CD4-positive, CD25-positive, alpha-beta regulatory T cell (primary cell): ENCODE measurements around the gene HIBCH. TPM values are rescaled to one million over a fixed set of nuclear protein-coding genes. Genes with fewer than 3 reads are reported as not detected.
"Not testable (repeated sequence)": the region's sequence is repeated elsewhere in the genome, so short reads cannot be mapped to it uniquely, and the experiment has no call there.

Experiments
- ATAC-seq, 2 donors: fragments of 150-1000 bp; cut with Tn5 transposase; one replicate each; pipeline ENCODE4 v1.10.0; 2021; ENCODE audit warnings: low read depth in 2 of 2, moderate number of reproducible peaks in 2 of 2, moderate library complexity in 1 of 2
- DNase-seq, 3 donors: peaks; one replicate each; pipeline versions ENCODE4 v3.0.0 to v3.0.0-alpha.2; 2012 to 2022; ENCODE audit warnings: mixed read lengths in 1 of 3
- H3K27ac ChIP-seq: one replicate; pipeline ENCODE4 v1.7.0; 2013; ENCODE audit warnings: mild to moderate bottlenecking, low read length; ENCODE audit not compliant: insufficient read depth, poor library complexity, severe bottlenecking
- H3K27me3 ChIP-seq: one replicate; pipeline ENCODE4 v1.7.0; 2013; ENCODE audit warnings: low read length; ENCODE audit not compliant: control insufficient read depth, insufficient read depth
- H3K36me3 ChIP-seq: one replicate; pipeline ENCODE4 v1.7.0; 2013; ENCODE audit warnings: mild to moderate bottlenecking, low read length, moderate library complexity; ENCODE audit not compliant: control insufficient read depth, insufficient read depth
- H3K4me1 ChIP-seq: 2 replicates; pipeline ENCODE4 v1.7.0; 2013; ENCODE audit warnings: mild to moderate bottlenecking, low read length; ENCODE audit not compliant: insufficient read depth, control insufficient read depth, poor library complexity, severe bottlenecking
- H3K4me3 ChIP-seq: one replicate; pipeline ENCODE4 v1.7.0; 2013; ENCODE audit warnings: low read depth, mild to moderate bottlenecking, low read length, moderate library complexity
- H3K9me3 ChIP-seq, 2 experiments: 1 replicate in 1 of 2; 2 replicates in 1 of 2; pipeline ENCODE4 v1.7.0; 2013; ENCODE audit warnings: low read length in 2 of 2, mild to moderate bottlenecking in 1 of 2, moderate library complexity in 1 of 2; ENCODE audit not compliant: control insufficient read depth in 2 of 2
- H3K27ac Mint-ChIP-seq, 3 donors: one replicate each; pipeline ENCODE4 v1.8.0; 2020 to 2022; ENCODE audit warnings: mild to moderate bottlenecking in 3 of 3, mixed read lengths in 3 of 3, moderate library complexity in 2 of 3
- H3K27me3 Mint-ChIP-seq: one replicate; pipeline ENCODE4 v1.8.0; 2022; ENCODE audit warnings: mild to moderate bottlenecking, mixed read lengths
- H3K36me3 Mint-ChIP-seq: one replicate; pipeline ENCODE4 v1.8.0; 2020; ENCODE audit warnings: mixed read lengths
- H3K4me1 Mint-ChIP-seq, 4 donors: one replicate each; pipeline ENCODE4 v1.8.0; 2020 to 2022; ENCODE audit warnings: mixed read lengths in 4 of 4, mild to moderate bottlenecking in 1 of 4
- H3K4me3 Mint-ChIP-seq, 4 donors: one replicate each; pipeline ENCODE4 v1.8.0; 2020 to 2022; ENCODE audit warnings: mild to moderate bottlenecking in 4 of 4, mixed read lengths in 4 of 4, moderate library complexity in 3 of 4
- H3K9me3 Mint-ChIP-seq, 7 donors: one replicate each; pipeline ENCODE4 v1.8.0; 2020 to 2022; ENCODE audit warnings: mixed read lengths in 7 of 7, mild to moderate bottlenecking in 3 of 7, moderate library complexity in 2 of 7
- polyA plus RNA-seq, 4 donors: library from polyadenylated mRNA; unstranded; fragments of 300-500 nt; fragmentation: Illumina TruSeq; gene quantifications; one replicate each; pipeline ENCODE4 v1.2.3, GENCODE V29; 2021
- total RNA-seq: library from RNA; stranded (reverse); gene quantifications from one replicate; pipeline ENCODE4 v1.2.3, GENCODE V29; 2022

The HIBCH gene
- total and polyA plus RNA-seq, 5 donors from 2014 or later, result 21.0 to 31.2 (median 22.7) TPM

- no peak overlapping the region for H3K4me3 Mint-ChIP-seq
- ATAC-seq, result no peak
- no peaks in the 10 kb centered on the region for H3K27me3 ChIP-seq
- H3K9me3 Mint-ChIP-seq, result peaks cover 0 to 3% (median 0%) of the 10 kb centered on the region in 7 donors
- no peaks in the 10 kb centered on the region for H3K9me3 ChIP-seq
- H3K27ac Mint-ChIP-seq, result no peak overlapping the region
- DNase-seq, result no peak
- no peak overlapping the region for H3K4me3 ChIP-seq
- peaks cover 42% of the 10 kb centered on the region for H3K36me3 Mint-ChIP-seq
- no peaks in the 10 kb centered on the region for H3K27me3 Mint-ChIP-seq
- no peaks in the 10 kb centered on the region for H3K4me1 ChIP-seq
- peaks cover 0 to 10% (median 4%) of the 10 kb centered on the region in 4 donors for H3K4me1 Mint-ChIP-seq
- H3K36me3 ChIP-seq, result peaks cover 3% of the 10 kb centered on the region
- no peak overlapping the region for H3K27ac ChIP-seq
These were observed 47.7 kb downstream of the HIBCH start for GRCh38 chr2:190271783-190272456.

- ATAC-seq (no peak), DNase-seq (no peak)
- Mint-ChIP-seq H3K27ac (no peak overlapping the region), H3K4me1 (peaks cover 0 to 16% (median 4%) of the 10 kb centered on the region in 4 donors), H3K36me3 (peaks cover 33% of the 10 kb centered on the region), H3K27me3 (no peaks in the 10 kb centered on the region), H3K9me3 (peaks cover 0 to 3% (median 0%) of the 10 kb centered on the region in 7 donors), H3K4me3 (no peak overlapping the region)
- Histone ChIP-seq H3K36me3 (peaks cover 3% of the 10 kb centered on the region), H3K27ac (no peak overlapping the region), H3K27me3 (no peaks in the 10 kb centered on the region), H3K4me3 (no peak overlapping the region), H3K9me3 (no peaks in the 10 kb centered on the region), H3K4me1 (no peaks in the 10 kb centered on the region)
These were observed 49.3 kb downstream of the HIBCH start for GRCh38 chr2:190270298-190270697.

GRCh38 chr2:190269699-190270098 is 49.9 kb downstream of the HIBCH start:
- not testable (repeated sequence) for H3K27me3 Mint-ChIP-seq, H3K4me1 ChIP-seq, H3K4me3 ChIP-seq, H3K27ac Mint-ChIP-seq, H3K4me3 Mint-ChIP-seq, H3K36me3 ChIP-seq, H3K27ac ChIP-seq, H3K27me3 ChIP-seq, DNase-seq, H3K9me3 Mint-ChIP-seq, H3K9me3 ChIP-seq, ATAC-seq
- Mint-ChIP-seq H3K36me3 (peaks cover 31% of the 10 kb centered on the region), H3K4me1 (peaks cover 0 to 18% (median 4%) of the 10 kb centered on the region in 4 donors)

GRCh38 chr2:190267302-190267701 is 52.3 kb downstream of the HIBCH start:
- peaks cover 0 to 13% (median 4%) of the 10 kb centered on the region in 4 donors for H3K4me1 Mint-ChIP-seq
- DNase-seq (no peak), ATAC-seq (no peak)
- Histone ChIP-seq H3K9me3 (peaks cover 0 to 2% of the 10 kb centered on the region in 2 experiments), H3K27me3 (no peaks in the 10 kb centered on the region), H3K4me1 (no peaks in the 10 kb centered on the region), H3K36me3 (peaks cover 3% of the 10 kb centered on the region), H3K4me3 (no peak overlapping the region), H3K27ac (no peak overlapping the region)
- no peaks in the 10 kb centered on the region for H3K27me3 Mint-ChIP-seq
- no peaks in the 10 kb centered on the region for H3K9me3 Mint-ChIP-seq
- H3K27ac Mint-ChIP-seq, result no peak overlapping the region
- no peak overlapping the region for H3K4me3 Mint-ChIP-seq
- peaks cover 26% of the 10 kb centered on the region for H3K36me3 Mint-ChIP-seq

- H3K4me3 ChIP-seq, result no peak overlapping the region
- H3K9me3 ChIP-seq, result peaks cover 0 to 2% of the 10 kb centered on the region in 2 experiments
- Mint-ChIP-seq H3K4me3 (no peak overlapping the region), H3K36me3 (peaks cover 16% of the 10 kb centered on the region), H3K4me1 (peaks cover 0 to 8% (median 0%) of the 10 kb centered on the region in 4 donors), H3K27ac (peak overlapping the region in 1 of 3 donors; percentile 6), H3K27me3 (no peaks in the 10 kb centered on the region), H3K9me3 (no peaks in the 10 kb centered on the region)
- no peaks in the 10 kb centered on the region for H3K4me1 ChIP-seq
- peaks cover 3% of the 10 kb centered on the region for H3K36me3 ChIP-seq
- no peaks in the 10 kb centered on the region for H3K27me3 ChIP-seq
- DNase-seq, result no peak
- ATAC-seq, result no peak
- no peak overlapping the region for H3K27ac ChIP-seq
These were observed 53.3 kb downstream of the HIBCH start for GRCh38 chr2:190266314-190266713.

GRCh38 chr2:190261851-190262250 is 57.8 kb downstream of the HIBCH start:
- Mint-ChIP-seq H3K4me1 (peaks cover 0 to 10% (median 2%) of the 10 kb centered on the region in 4 donors), H3K36me3 (peaks cover 39% of the 10 kb centered on the region), H3K4me3 (no peak overlapping the region), H3K27ac (no peak overlapping the region), H3K9me3 (peaks cover 0 to 10% (median 0%) of the 10 kb centered on the region in 7 donors), H3K27me3 (no peaks in the 10 kb centered on the region)
- no peak for ATAC-seq
- Histone ChIP-seq H3K4me1 (no peaks in the 10 kb centered on the region), H3K27me3 (no peaks in the 10 kb centered on the region), H3K36me3 (peaks cover 36% of the 10 kb centered on the region), H3K27ac (no peak overlapping the region), H3K4me3 (no peak overlapping the region), H3K9me3 (peaks cover 0 to 7% of the 10 kb centered on the region in 2 experiments)
- DNase-seq, result no peak

- Histone ChIP-seq H3K4me1 (no peaks in the 10 kb centered on the region), H3K27ac (no peak overlapping the region), H3K4me3 (no peak overlapping the region), H3K27me3 (no peaks in the 10 kb centered on the region), H3K9me3 (peaks cover 0 to 5% of the 10 kb centered on the region in 2 experiments), H3K36me3 (peaks cover 57% of the 10 kb centered on the region)
- DNase-seq (no peak), ATAC-seq (no peak)
- Mint-ChIP-seq H3K4me3 (no peak overlapping the region), H3K4me1 (peaks cover 0 to 7% (median 2%) of the 10 kb centered on the region in 4 donors), H3K27ac (no peak overlapping the region), H3K9me3 (peaks cover 0 to 10% (median 0%) of the 10 kb centered on the region in 7 donors), H3K27me3 (no peaks in the 10 kb centered on the region), H3K36me3 (peaks cover 40% of the 10 kb centered on the region)
These were observed 63.5 kb downstream of the HIBCH start for GRCh38 chr2:190256087-190256486.

- peaks cover 0 to 7% (median 2%) of the 10 kb centered on the region in 4 donors for H3K4me1 Mint-ChIP-seq
- H3K27ac Mint-ChIP-seq, result no peak overlapping the region
- no peak for DNase-seq
- Histone ChIP-seq H3K27ac (no peak overlapping the region), H3K27me3 (no peaks in the 10 kb centered on the region), H3K36me3 (peaks cover 57% of the 10 kb centered on the region), H3K9me3 (peaks cover 0 to 5% of the 10 kb centered on the region in 2 experiments), H3K4me1 (no peaks in the 10 kb centered on the region), H3K4me3 (no peak overlapping the region)
- H3K27me3 Mint-ChIP-seq, result no peaks in the 10 kb centered on the region
- peaks cover 0 to 10% (median 0%) of the 10 kb centered on the region in 7 donors for H3K9me3 Mint-ChIP-seq
- H3K36me3 Mint-ChIP-seq, result peaks cover 42% of the 10 kb centered on the region
- no peak for ATAC-seq
- H3K4me3 Mint-ChIP-seq, result no peak overlapping the region
These were observed 64.0 kb downstream of the HIBCH start for GRCh38 chr2:190255676-190256075.
